Muscle layer of duodenum (tissue), 2 donors: ENCODE data around the gene KLF4.

Experiments used
- H3K27ac ChIP-seq: one replicate; pipeline ENCODE4 v1.7.0; 2013; ENCODE audit warnings: mild to moderate bottlenecking, low read length
- H3K27me3 ChIP-seq: one replicate; pipeline ENCODE4 v1.7.0; 2013; ENCODE audit warnings: low read depth, mild to moderate bottlenecking, control low read depth, low read length
- H3K36me3 ChIP-seq, 2 donors: one replicate each; pipeline ENCODE4 v1.7.0; 2013; ENCODE audit warnings: low read length in 2 of 2, control low read depth in 1 of 2, mild to moderate bottlenecking in 1 of 2; ENCODE audit not compliant: insufficient read depth in 2 of 2, control insufficient read depth in 1 of 2
- H3K4me1 ChIP-seq, 2 donors: one replicate each; pipeline ENCODE4 v1.7.0; 2013; ENCODE audit warnings: low read length in 2 of 2, mild to moderate bottlenecking in 2 of 2, control low read depth in 1 of 2, moderate library complexity in 1 of 2; ENCODE audit not compliant: insufficient read depth in 2 of 2, control insufficient read depth in 1 of 2
- H3K4me3 ChIP-seq, 2 donors: one replicate each; pipeline ENCODE4 v1.7.0; 2013; ENCODE audit warnings: low read length in 2 of 2, low read depth in 1 of 2, mild to moderate bottlenecking in 1 of 2
- H3K9me3 ChIP-seq, 2 donors: one replicate each; pipeline ENCODE4 v1.7.0; 2013; ENCODE audit warnings: low read length in 2 of 2, control low read depth in 1 of 2, mild to moderate bottlenecking in 1 of 2; ENCODE audit not compliant: control insufficient read depth in 1 of 2
- donor health status: healthy.

Gene KLF4

DNA sequence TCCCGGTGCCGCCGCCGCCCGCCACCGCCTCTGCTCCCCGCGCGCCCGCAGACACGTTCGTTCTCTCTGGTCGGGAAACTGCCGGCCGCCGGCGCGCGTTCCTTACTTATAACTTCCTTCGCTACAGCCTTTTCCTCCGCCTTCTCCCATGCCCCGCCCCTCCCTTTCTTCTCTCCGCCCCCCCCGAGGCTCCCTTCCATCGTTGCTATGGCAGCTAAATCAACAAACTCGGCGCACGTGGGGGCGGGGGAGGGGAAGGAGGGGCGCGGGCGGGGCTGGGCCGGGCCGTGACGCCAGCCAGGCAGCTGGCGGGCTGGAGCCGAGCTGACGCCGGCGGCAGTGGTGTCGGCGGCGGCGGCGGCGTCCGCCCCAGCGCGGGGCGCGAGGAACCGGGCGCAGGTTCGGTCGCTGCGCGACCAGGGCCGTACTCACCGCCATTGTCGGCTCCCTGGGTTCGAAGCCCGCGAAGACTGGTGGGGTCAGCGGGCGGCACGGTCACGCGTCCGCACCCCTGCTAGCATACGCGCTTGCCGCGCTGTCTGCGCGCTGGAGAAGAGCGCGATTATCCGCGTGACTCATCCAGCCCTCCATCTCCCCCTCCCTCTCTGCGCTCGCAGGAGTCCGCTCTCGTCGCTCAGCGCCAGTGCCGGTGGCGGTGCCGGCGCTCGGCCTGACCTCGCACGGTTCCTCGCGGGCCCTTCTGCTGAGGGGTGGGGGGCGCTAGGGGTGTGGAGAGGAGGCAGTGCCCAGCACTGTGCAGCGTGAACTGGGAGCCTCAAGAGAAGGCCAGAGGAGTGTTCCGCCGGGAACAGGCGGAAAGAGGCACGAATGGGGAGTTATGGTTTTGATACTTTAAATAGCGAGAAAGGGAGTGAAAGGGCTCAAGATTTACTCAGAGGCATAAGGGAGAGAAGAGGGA, at the start of gene KLF4:
TSS of gene KLF4 (minus strand) at position 83 of the 919 bp plus-strand sequence. CDS start 597 bp downstream, outside the sequence.
- Histone ChIP-seq H3K27ac (peak within 1 kb of the TSS; percentile 83), H3K27me3 (no peaks in the 10 kb centered on the region), H3K4me1 (peaks cover 3 to 6% of the 10 kb centered on the region in 2 donors), H3K9me3 (no peaks in the 10 kb centered on the region), H3K36me3 (peaks cover 6 to 11% of the 10 kb centered on the region in 2 donors), H3K4me3 (peak within 1 kb of the TSS; percentile 79 to 91)

DNA sequence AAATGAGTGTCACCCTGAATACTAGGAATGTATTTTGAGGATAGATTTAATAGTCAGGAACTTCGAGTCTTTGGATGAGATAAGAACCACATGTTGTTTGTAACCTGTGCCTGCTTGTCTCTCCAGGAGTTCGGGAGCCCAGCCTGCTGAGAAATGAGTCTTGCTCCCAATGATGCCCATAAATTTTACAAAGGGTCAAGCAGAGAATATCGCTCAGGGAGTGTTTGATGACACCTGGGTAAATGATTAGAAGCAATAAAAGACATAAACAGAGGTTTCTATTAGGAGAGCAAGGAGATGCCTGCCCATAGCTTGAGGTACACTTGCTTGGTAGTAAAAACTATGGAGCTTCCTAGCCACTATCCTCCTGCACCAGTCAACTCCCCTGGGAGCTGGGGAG, 46.9 kb upstream of the KLF4 start:
- H3K9me3 ChIP-seq: no peaks in the 10 kb centered on the region

DNA sequence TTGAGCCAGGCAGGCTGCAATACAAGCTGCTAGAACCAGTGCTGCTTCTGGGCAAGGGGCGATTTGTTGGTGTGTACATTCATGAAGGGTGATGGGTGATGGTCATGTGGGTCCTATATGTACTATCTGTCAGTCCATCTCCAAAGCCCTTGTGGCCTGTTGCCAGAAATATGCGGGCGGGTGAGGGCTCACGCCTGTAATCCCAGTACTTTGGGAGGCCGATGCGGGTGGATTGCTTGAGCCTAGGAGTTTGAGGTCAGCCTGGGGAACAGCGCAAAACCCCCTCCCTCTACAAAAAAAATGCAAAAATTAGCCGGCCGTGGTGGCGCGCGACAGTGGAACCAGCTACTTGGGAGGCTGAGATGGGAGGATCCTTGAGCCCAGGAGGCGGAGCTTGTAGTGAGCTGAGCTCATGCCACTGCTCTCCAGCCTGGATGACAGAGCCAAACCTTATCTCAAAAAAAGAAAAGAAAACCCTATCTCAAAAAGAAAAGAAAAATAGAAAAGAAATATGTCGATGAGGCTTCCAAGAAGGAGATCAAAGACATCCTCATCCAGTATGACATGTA, 45.0 kb upstream of the KLF4 start:
- Histone ChIP-seq H3K4me1 (no peaks in the 10 kb centered on the region), H3K4me3 (no peak overlapping the region), H3K27me3 (no peaks in the 10 kb centered on the region), H3K27ac (no peak overlapping the region), H3K36me3 (no peaks in the 10 kb centered on the region), H3K9me3 (no peaks in the 10 kb centered on the region)

More for the DNA sequence above, 46.9 kb upstream of the KLF4 start:
- H3K4me1 ChIP-seq: no peaks in the 10 kb centered on the region
- H3K4me3 ChIP-seq: no peak overlapping the region
- H3K36me3 ChIP-seq: no peaks in the 10 kb centered on the region
- H3K27ac ChIP-seq: no peak overlapping the region
- no peaks in the 10 kb centered on the region for H3K27me3 ChIP-seq

DNA sequence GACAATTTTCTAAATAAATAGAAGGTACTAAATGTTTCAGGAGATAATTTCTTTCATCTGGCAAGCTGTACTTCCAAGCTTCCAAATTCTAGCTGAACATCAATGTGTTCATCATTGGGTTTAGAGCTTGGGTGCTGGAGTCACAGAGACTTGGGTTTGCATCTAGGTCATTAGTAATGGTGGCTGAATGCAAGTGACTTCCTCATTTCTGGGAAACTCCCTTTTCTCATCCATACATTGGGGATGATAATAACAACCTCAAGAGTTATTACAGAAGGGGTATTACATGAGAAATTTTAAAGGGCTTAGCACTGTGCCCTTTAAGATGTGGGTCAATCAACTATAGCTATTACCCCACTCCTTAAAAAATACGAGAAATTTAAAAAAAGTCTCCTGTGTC, 41.1 kb upstream of the KLF4 start:
- no peaks in the 10 kb centered on the region for H3K27me3 ChIP-seq
- no peak overlapping the region for H3K4me3 ChIP-seq
- no peak overlapping the region for H3K27ac ChIP-seq
- no peaks in the 10 kb centered on the region for H3K36me3 ChIP-seq
- no peaks in the 10 kb centered on the region for H3K4me1 ChIP-seq
- H3K9me3 ChIP-seq: no peaks in the 10 kb centered on the region

DNA sequence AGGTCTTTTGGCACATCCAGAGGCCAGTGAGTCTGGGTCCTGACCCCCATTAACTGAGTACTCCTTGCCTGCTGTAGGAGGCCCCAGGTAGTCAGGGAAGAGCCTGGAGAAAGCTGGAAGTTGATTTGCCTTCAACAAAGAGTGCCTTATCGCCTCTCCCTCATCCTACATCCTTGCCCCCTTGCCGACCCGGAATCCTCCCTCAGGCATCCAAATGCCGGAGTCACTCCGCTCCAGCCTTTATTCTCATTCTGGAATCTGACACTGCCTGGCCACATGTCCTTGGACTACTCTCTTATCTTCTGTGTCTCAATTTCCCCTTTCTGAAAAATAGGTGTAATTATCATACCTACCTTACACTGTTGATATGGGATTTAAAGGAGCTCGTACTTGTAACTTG, 39.1 kb upstream of the KLF4 start:
- no peaks in the 10 kb centered on the region for H3K27me3 ChIP-seq
- no peaks in the 10 kb centered on the region for H3K36me3 ChIP-seq
- H3K9me3 ChIP-seq: no peaks in the 10 kb centered on the region
- no peak overlapping the region for H3K27ac ChIP-seq
- no peak overlapping the region for H3K4me3 ChIP-seq
- no peaks in the 10 kb centered on the region for H3K4me1 ChIP-seq

DNA sequence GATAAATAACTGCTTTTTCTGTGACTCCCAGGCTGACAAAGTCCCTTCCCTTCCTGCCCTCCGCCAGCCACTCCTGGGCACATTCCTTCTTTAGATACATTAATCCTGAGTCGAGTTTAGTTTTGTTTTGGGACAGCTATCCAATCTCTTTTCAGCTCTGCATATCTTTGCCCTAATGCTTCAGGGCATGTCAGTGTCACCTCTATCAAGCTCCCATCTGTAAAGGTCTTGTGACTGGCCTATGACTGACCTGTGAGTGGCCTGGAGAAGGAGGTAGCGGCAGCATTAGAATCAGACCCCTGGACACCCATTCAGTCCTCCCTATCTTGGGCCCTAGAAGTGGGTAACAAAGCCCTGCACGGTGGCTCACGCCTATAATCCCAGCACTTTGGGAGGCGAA, 34.0 kb upstream of the KLF4 start:
- H3K4me3 ChIP-seq: no peak overlapping the region
- no peaks in the 10 kb centered on the region for H3K27me3 ChIP-seq
- H3K36me3 ChIP-seq: no peaks in the 10 kb centered on the region
- no peaks in the 10 kb centered on the region for H3K4me1 ChIP-seq
- H3K9me3 ChIP-seq: peaks cover 0 to 3% of the 10 kb centered on the region in 2 donors
- H3K27ac ChIP-seq: no peak overlapping the region

DNA sequence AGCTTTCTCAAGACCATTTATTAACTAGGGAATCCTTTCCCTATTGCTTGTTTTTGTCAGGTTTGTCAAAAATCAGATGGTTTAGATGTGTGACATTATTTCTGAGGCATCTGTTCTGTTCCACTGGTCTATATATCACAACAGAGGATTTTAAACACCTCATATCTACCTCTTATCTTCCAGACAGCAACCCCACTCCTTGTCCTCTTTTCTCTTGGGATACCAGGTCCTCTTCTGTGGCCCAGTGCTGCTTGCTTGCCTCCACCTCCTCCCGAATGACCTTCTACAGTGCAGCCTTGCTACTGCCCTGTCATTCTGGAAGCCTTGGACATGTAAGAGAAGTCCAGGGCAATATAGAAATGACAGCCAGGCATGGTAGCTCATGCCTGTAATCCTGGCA, 30.6 kb upstream of the KLF4 start:
- no peak overlapping the region for H3K27ac ChIP-seq
- no peaks in the 10 kb centered on the region for H3K4me1 ChIP-seq
- peaks cover 0 to 3% of the 10 kb centered on the region in 2 donors for H3K9me3 ChIP-seq
- no peak overlapping the region for H3K4me3 ChIP-seq
- no peaks in the 10 kb centered on the region for H3K27me3 ChIP-seq
- no peaks in the 10 kb centered on the region for H3K36me3 ChIP-seq

DNA sequence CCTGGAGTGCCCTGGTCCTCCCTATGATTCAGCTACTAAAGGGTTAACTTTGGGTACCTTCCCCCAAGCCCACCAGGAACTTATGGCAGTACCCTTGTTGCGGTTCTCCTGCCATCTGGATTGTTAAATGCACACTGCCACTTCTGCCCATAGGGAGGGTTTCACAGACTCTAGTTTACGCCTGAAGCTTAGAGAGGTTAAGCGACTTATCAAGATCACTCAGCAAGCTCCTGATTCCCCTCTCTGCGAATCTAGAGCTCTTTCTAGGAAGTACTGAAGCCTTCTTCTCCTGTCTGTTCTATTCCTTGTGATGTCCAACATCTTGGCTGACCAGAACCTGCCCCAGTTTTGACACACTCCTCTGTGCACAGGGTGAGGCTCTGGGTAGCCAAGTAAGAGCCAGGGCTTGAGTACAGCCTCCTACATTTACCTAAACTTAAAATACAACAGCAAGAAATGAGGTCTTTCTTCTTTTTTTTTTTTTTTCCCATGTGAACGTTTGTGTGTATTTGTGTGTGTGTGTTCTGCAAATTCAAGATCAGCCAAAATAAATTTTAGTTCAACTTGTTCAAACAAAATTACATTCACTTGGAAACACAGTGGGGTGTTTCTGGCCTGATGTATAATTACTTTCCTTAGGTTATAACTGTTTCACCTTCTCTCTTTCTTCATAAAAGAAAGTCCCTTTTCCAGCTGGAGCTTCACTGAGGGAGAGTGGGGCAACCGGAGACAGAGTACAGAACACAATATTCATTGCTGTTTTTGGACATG, 28.7 kb upstream of the KLF4 start:
- peaks cover 0 to 3% of the 10 kb centered on the region in 2 donors for H3K9me3 ChIP-seq
- H3K4me1 ChIP-seq: no peaks in the 10 kb centered on the region
- no peak overlapping the region for H3K4me3 ChIP-seq
- no peak overlapping the region for H3K27ac ChIP-seq
- no peaks in the 10 kb centered on the region for H3K36me3 ChIP-seq
- no peaks in the 10 kb centered on the region for H3K27me3 ChIP-seq

DNA sequence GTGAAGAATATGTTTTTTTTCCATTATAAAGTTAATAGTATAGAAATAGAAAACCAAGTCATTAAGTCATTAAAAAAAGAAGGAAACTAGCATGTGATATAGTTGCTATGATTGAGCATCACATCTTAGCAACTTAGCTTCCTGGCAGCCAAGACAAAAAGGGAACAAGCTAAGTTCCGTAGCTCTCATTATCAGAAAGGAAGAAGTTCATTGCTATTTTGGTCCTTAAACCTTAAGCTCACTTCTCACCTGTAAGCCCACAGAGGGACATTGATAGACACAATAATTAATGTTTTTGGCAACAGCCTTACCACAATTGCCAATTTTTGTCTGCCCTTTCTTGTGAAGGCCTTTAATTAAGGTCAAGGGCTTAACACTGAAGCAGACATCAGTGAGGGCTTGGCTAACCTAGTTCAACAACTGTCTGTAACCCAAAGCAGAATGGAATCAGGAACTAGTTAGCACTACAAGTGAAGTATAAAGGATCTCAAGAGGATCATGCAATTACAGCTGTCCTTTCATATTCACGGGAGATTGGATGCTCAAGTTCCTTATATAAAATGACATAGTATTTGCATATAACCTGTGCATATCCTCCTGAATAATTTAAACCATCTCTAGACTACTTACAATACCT, 24.0 kb upstream of the KLF4 start:
- Histone ChIP-seq H3K4me3 (no peak overlapping the region), H3K27me3 (no peaks in the 10 kb centered on the region), H3K4me1 (no peaks in the 10 kb centered on the region), H3K27ac (no peak overlapping the region), H3K36me3 (no peaks in the 10 kb centered on the region), H3K9me3 (no peaks in the 10 kb centered on the region)

DNA sequence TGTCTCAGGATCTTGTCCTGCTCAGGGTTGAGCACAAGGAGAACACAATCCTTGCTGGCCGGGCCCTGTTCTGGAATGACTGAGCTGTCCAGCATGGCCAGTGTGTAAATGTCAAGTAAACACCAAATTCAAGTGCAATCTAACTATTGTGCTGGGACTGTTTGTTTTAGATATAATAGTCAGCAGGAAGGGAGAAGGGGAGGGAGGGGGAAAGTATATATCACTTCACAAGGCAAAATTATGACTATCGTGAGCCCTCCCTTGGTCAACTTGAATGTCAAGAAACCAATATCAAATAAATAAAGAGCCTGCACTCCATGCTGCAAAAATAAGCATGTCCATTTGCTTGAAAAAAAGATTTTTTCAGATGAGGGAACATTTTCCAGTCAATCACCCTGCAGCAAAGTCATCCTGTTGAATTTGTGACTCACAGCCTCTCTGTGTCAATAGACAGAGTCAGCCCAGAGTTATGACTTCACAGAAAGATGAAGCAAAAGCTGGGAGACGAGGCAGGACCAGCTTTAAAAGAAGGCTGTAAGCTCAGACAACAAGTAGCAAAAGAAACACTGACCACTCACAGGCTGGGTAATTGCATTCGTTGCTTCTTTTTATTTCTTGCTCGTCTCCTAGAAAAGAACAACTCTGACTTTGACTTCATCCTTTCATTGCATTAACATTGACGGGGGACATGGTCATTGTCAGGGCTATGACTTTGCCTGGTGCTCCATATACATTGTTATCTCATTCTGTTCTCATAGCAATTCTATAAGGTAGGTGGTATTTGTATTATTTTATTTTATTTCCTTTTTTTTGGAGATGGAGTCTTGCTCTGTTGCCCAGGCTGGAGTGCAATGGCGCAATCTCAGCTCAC, 15.3 kb upstream of the KLF4 start:
- no peak overlapping the region for H3K27ac ChIP-seq
- H3K36me3 ChIP-seq: no peaks in the 10 kb centered on the region
- no peaks in the 10 kb centered on the region for H3K4me1 ChIP-seq
- H3K27me3 ChIP-seq: no peaks in the 10 kb centered on the region
- H3K4me3 ChIP-seq: no peak overlapping the region
- H3K9me3 ChIP-seq: no peaks in the 10 kb centered on the region
